ENCODE results near the gene FHIT.

DNA sequence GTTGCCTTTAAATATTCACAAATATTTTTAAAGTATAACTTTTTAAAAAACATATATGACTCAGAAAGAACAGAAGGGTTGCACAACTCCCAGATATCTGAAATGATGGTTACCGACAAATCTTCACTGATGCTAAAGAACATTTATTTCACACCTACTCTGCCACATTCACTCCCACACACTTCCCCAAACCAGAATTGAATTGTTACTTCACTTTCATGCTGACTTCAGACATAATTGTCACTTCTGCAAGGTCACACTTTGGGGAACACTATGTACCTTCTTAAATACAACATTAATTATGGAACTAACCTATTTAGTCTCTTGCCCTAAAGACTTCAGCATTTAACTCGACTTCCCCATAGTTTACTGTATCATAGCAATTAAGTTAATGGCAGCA, 795.1 kb downstream of the FHIT start:
- TF ChIP-seq CTCF (IDR thresholded peaks at IDR 0.05) (no peak), POLR2A (IDR thresholded peaks at IDR 0.05) (no peak)
